ENCODE measurements around the gene ANKH. TPM values are rescaled to one million over a fixed set of nuclear protein-coding genes. Genes with fewer than 3 reads are reported as not detected.
"Not testable (repeated sequence)": the region's sequence is repeated elsewhere in the genome, so short reads cannot be mapped to it uniquely, and the experiment has no call there.

ANKH gene
- total and polyA plus RNA-seq, 10 donors = 9.0 to 87.3 (median 46.7) TPM

GRCh38 chr5:14824499-14824898 is 47.1 kb downstream of the ANKH start:
- H3K27me3 ChIP-seq (replicated peaks in 1 of 7) = no peaks in the 10 kb centered on the region
- DNase-seq = no peak
- H3K9me3 ChIP-seq = no peaks in the 10 kb centered on the region
- H3K4me1 ChIP-seq = peaks cover 0 to 6% (median 0%) of the 10 kb centered on the region in 6 donors
- intact Hi-C loops (cut with DNase I; ENCODE audit: low total_unique reads) = no loop called here
- H3K36me3 ChIP-seq = peaks cover 0 to 8% (median 0%) of the 10 kb centered on the region in 6 donors
- no peak overlapping the region for H3K27ac ChIP-seq
- WGBS, 5 donors = 95 to 97% (median 96%) methylated on average over 3 of the region's 3 CpGs
- TF ChIP-seq, protein P1, sequence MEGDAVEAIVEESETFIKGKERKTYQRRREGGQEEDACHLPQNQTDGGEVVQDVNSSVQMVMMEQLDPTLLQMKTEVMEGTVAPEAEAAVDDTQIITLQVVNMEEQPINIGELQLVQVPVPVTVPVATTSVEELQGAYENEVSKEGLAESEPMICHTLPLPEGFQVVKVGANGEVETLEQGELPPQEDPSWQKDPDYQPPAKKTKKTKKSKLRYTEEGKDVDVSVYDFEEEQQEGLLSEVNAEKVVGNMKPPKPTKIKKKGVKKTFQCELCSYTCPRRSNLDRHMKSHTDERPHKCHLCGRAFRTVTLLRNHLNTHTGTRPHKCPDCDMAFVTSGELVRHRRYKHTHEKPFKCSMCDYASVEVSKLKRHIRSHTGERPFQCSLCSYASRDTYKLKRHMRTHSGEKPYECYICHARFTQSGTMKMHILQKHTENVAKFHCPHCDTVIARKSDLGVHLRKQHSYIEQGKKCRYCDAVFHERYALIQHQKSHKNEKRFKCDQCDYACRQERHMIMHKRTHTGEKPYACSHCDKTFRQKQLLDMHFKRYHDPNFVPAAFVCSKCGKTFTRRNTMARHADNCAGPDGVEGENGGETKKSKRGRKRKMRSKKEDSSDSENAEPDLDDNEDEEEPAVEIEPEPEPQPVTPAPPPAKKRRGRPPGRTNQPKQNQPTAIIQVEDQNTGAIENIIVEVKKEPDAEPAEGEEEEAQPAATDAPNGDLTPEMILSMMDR (IDR thresholded peaks at IDR 0.05 in 8 of 11, conservative IDR thresholded peaks at IDR 0.05 in 3 of 11) = no peak
- no peak for TF ChIP-seq POLR2A (IDR thresholded peaks at IDR 0.05)
- no peak for TF ChIP-seq POLR2AphosphoS5 (IDR thresholded peaks at IDR 0.05)
- no peak overlapping the region for H3K4me3 ChIP-seq

DNA sequence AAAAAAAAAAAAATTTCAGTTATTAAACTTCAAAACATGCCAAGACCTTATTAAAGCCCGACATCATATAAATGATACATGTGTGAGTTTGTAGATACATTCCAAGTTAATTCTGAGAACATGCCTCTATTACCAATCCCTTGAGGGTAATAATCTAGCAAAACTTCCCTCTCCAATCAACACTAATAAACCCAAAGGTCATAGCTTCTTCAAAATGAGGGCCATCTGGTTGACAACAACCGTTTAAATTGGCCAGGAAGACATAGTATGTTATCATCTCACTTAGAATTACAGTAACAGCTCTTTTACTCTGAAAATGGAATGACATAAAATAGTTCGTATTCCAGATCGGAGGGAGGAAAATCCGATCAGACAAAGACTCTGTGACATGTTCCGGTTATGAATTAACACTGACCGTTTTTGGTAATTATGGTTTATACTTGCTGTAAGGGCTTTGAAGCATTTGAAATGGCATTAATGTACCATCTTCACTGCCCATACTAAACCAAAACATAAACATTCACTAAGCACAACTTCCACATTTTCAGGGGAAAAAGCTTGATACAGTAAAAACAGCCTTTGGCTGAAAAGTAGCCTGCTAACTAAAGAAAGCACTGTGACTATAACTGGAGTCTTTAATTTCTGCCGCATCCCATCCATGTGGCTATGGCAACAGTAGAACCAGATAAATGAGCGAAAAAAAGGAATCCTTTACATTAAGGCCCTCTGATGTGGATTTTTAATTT is 50.3 kb downstream of the ANKH start:
- intact Hi-C loops (cut with DNase I; ENCODE audit: low total_unique reads) = no loop called here

GRCh38 chr5:14818931-14819790 is 52.4 kb downstream of the ANKH start:
- DNase-seq = no peak
- Histone ChIP-seq H3K4me1 (peaks cover 0 to 13% (median 0%) of the 10 kb centered on the region in 6 donors), H3K9me3 (no peaks in the 10 kb centered on the region), H3K36me3 (no peaks in the 10 kb centered on the region), H3K27me3 (replicated peaks in 1 of 7) (no peaks in the 10 kb centered on the region), H3K27ac (no peak overlapping the region), H3K4me3 (no peak overlapping the region)
- 80 to 87% (median 82%) methylated on average over 14 of the region's 14 CpGs for WGBS, 5 donors
- TF ChIP-seq, protein P1 (IDR thresholded peaks at IDR 0.05 in 8 of 11, conservative IDR thresholded peaks at IDR 0.05 in 3 of 11) = no peak
- TF ChIP-seq POLR2AphosphoS5 (IDR thresholded peaks at IDR 0.05) = no peak
- no peak for TF ChIP-seq POLR2A (IDR thresholded peaks at IDR 0.05)
- intact Hi-C loops (cut with DNase I; ENCODE audit: low total_unique reads) = no loop called here

More for the DNA sequence above, 50.3 kb downstream of the ANKH start:
- no peaks in the 10 kb centered on the region for H3K36me3 ChIP-seq
- WGBS, 5 donors = 85 to 92% (median 90%) methylated on average over 9 of the region's 9 CpGs
- H3K4me1 ChIP-seq = peaks cover 0 to 13% (median 0%) of the 10 kb centered on the region in 6 donors
- no peak for DNase-seq
- H3K27ac ChIP-seq = no peak overlapping the region
- no peak overlapping the region for H3K4me3 ChIP-seq
- no peaks in the 10 kb centered on the region for H3K9me3 ChIP-seq
- no peaks in the 10 kb centered on the region for H3K27me3 ChIP-seq (replicated peaks in 1 of 7)
- no peak for TF ChIP-seq POLR2AphosphoS5 (IDR thresholded peaks at IDR 0.05)
- TF ChIP-seq POLR2A (IDR thresholded peaks at IDR 0.05) = no peak
- TF ChIP-seq, protein P1 (IDR thresholded peaks at IDR 0.05 in 8 of 11, conservative IDR thresholded peaks at IDR 0.05 in 3 of 11) = no peak

DNA sequence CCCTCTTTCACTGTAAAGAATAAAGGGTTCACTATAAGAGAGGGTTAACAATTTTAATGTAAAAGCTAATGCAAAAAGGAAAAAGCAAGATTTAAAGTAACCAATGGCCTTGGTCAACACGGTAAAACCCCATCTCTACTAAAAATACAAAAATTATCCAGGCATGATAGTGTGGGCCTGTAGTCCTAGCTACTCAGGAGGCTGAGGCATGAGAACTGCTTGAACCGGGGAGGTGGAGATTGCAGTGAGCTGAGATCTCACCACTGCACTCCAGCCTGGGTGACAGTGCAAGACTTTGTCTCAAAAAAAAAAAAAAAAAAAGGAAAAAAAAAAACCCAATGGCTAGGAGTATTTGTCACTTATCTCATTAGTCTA is 53.8 kb downstream of the ANKH start:
- H3K9me3 ChIP-seq; H3K4me3 ChIP-seq; intact Hi-C loops (cut with DNase I; ENCODE audit: low total_unique reads); H3K36me3 ChIP-seq; H3K27me3 ChIP-seq (replicated peaks in 1 of 7); DNase-seq; H3K27ac ChIP-seq: not testable (repeated sequence)
- 70 to 77% (median 72%) methylated on average over 2 of the region's 2 CpGs for WGBS, 5 donors
- H3K4me1 ChIP-seq = peaks cover 0 to 16% (median 2%) of the 10 kb centered on the region in 6 donors
